CD4-positive, alpha-beta T cell treated with Interleukin-2 at 100 ng/mL for 4 hours (primary cell): ENCODE results near the gene MYCN.
"Not testable (repeated sequence)": the region's sequence is repeated elsewhere in the genome, so short reads cannot be mapped to it uniquely, and the experiment has no call there.

Experiments used
- DNase-seq: peaks from one replicate; pipeline ENCODE4 v3.0.0-alpha.2; 2020; ENCODE audit warnings: low spot score

MYCN gene

DNA sequence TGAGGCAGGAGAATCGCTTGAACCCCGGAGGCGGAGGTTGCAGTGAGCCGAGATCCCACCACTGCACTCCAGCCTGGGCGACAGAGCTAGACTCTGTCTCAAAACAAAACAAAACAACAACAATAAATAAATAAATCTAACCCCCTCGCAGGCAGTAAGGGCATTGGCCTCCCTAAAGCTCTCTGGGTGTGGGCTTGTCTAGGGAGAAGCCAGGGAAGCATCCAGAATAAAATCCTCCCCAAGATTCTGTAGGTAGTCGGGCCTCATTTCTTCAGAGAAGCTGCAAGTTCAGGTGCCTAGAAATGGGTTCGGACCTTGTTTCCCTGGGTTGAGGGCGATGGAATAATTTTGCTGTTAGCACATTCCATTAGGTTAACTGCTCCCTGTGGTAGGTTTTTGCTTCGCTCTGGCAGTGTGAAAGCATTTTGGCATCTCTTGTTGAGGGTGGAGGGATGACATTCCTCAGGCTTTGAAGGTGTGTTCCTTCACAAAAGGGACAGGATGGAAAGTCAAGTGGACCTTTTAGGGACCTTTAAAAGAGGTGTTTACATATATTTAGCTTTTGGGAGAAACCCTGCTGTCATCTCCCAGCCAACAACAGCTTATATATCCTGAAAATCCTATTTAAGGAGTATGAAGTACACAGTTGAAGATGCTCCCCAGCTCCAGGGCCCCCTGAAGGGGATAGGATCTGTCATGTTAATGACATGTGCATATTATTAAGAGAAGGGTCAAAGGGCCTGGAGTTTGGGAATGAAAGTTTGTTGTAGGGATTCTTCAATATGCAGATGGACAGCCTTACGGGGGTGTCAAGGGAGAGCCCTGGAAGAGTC is 17.7 kb downstream of the MYCN start:
- no peak for DNase-seq

- no peak for DNase-seq
Measured at GRCh38 chr2:15959331-15960153, 19.2 kb downstream of the MYCN start.

DNA sequence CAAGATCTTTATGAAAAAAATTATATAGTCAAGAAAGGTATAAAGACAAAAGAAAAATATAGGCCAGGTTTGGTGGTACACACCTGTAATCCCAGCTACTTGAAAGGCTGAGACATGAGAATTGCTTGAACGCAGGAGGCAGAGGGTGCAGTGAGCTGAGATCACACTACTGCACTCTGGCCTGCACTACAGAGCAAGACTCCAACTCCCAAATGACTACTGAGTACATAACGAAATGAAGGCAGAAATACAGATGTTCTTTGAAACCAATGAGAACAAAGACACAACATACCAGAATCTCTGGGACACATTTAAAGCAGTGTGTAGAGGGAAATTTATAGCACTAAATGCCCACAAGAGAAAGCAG is 19.8 kb downstream of the MYCN start:
- not testable (repeated sequence) for DNase-seq

- not testable (repeated sequence) for DNase-seq
Measured at GRCh38 chr2:15963109-15963976, 23.0 kb downstream of the MYCN start.

DNA sequence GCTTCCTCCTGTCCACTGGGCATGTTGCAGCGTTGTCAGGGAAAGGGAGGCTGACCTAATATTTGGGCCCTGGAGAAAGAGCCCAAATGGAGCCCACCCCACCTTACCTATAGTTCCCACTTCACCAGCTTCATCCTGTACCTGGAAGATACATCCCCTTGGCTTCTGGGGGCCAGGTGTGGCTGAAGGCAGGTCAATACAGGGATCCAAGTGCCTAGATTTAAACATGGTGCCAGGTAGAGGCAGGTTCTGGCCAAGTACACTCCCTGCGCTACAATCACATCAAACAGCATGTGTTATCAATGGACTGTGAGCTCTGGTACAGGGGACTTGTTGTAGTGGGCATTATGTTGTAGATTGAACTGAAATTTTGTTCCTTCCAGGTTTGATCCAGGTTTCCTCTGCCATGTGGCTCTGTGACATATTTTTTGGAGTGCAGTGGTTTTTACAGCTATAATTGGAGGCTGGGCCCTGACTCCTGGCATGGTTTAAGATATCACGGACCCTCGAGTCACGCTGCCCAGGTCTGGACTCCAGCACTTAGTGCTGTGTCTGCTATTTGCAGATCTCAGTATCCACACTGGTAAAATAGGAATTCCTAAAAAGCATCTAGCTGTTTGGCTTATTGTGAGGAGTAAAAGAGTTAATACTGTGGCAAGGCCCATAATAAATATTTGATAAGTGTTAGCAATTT is 23.8 kb downstream of the MYCN start:
- no peak for DNase-seq

GRCh38 chr2:15964936-15965563 is 24.7 kb downstream of the MYCN start:
- DNase-seq = no peak

- no peak for DNase-seq
Measured at GRCh38 chr2:15965564-15966019, 25.2 kb downstream of the MYCN start.

GRCh38 chr2:15967415-15968279 is 27.3 kb downstream of the MYCN start:
- no peak for DNase-seq

GRCh38 chr2:15968280-15969178 is 28.2 kb downstream of the MYCN start:
- no peak for DNase-seq

GRCh38 chr2:15969214-15969613 is 28.9 kb downstream of the MYCN start:
- no peak for DNase-seq

DNA sequence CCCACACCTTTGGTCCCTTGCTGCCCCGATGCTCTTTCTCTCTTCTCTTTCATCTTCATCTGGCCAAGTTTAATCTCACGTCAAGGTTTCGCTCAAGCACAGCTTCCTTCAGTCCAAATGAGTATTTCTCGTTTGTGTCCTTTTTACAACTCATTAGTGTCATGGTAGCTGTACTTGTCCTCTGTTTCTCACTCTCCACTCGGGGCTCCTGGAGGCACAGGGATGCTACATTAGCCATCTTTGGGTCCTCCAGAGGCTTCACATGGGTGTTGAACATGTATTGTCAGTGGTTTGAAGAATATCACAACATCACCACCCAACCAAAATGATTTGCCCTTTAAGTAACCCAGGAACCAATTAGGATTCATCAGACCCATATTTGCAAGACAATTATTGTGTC is 30.4 kb downstream of the MYCN start:
- DNase-seq = no peak

- no peak for DNase-seq
Measured at GRCh38 chr2:15971351-15971750, 31.0 kb downstream of the MYCN start.

GRCh38 chr2:15971831-15972522 is 31.6 kb downstream of the MYCN start:
- no peak for DNase-seq

- no peak for DNase-seq
Measured at GRCh38 chr2:15973481-15974401, 33.4 kb downstream of the MYCN start.

GRCh38 chr2:15974565-15975260 is 34.4 kb downstream of the MYCN start:
- DNase-seq = no peak

DNA sequence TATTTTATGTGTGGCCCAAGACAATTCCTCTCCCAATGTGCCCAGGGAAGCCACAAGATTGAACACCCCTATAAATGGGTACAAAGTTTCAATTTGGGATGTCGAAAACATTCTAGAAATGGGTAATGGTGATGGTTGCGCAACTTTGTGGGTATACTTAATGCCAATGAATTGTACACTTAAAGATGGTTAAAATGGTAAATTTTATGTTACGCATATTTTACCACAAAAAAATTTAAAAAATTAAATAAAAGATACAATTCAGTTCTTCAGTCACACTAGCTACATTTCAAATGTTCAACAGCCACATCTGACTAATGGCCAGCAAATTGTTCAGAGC is 34.9 kb downstream of the MYCN start:
- DNase-seq = no peak

- no peak for DNase-seq
Measured at GRCh38 chr2:15975676-15976075, 35.3 kb downstream of the MYCN start.
